MM.1S (cell line): ENCODE measurements around the gene NAT8L.

Source experiments
- DNase-seq: peaks from one replicate; pipeline ENCODE4 v3.0.0-alpha.2; 2015
- H2AFZ ChIP-seq: fragments of 300-600 bp; sonication (generic); 2 replicates; pipeline ENCODE4 v1.6.0; 2016; ENCODE audit warnings: antibody characterized with exemption, low read length
- H3F3A ChIP-seq: fragments of 300-600 bp; sonication (generic); 2 replicates; pipeline ENCODE4 v1.6.1; 2016; ENCODE audit warnings: mild to moderate bottlenecking, antibody characterized with exemption, low read length, moderate library complexity, mixed read lengths; ENCODE audit not compliant: insufficient read depth
- H3K27ac ChIP-seq: fragments of 300-600 bp; sonication (generic); 2 replicates; pipeline ENCODE4 v1.5.1; 2016; ENCODE audit warnings: mild to moderate bottlenecking, low read length
- H3K27me3 ChIP-seq: fragments of 300-600 bp; sonication (generic); replicated peaks from 2 replicates; pipeline ENCODE4 v1.6.0; 2016; ENCODE audit warnings: low read length; ENCODE audit not compliant: insufficient read depth
- H3K36me3 ChIP-seq: fragments of 300-600 bp; sonication (generic); replicated peaks from 2 replicates; pipeline ENCODE4 v1.6.1; 2016; ENCODE audit warnings: mild to moderate bottlenecking, low read length, mixed read lengths; ENCODE audit not compliant: insufficient read depth
- H3K4me1 ChIP-seq: fragments of 300-600 bp; sonication (generic); 2 replicates; pipeline ENCODE4 v1.6.1; 2016; ENCODE audit warnings: low read length, mixed read lengths
- H3K4me2 ChIP-seq: fragments of 300-600 bp; sonication (generic); 2 replicates; pipeline ENCODE4 v1.6.0; 2016; ENCODE audit warnings: low read depth, low read length
- H3K4me3 ChIP-seq: fragments of 300-600 bp; sonication (generic); 2 replicates; pipeline ENCODE4 v1.5.1; 2016; ENCODE audit warnings: low read length, mixed read lengths
- H3K79me2 ChIP-seq: fragments of 300-600 bp; sonication (generic); 2 replicates; pipeline ENCODE4 v1.6.1; 2016; ENCODE audit warnings: mixed run types, low read length, mixed read lengths
- H3K9ac ChIP-seq: fragments of 300-600 bp; sonication (generic); 2 replicates; pipeline ENCODE4 v1.6.1; 2016; ENCODE audit warnings: low read length, mixed read lengths
- H3K9me2 ChIP-seq: fragments of 300-600 bp; sonication (generic); replicated peaks from 2 replicates; pipeline ENCODE4 v1.6.1; 2016; ENCODE audit warnings: mild to moderate bottlenecking, low read length, mixed read lengths; ENCODE audit not compliant: insufficient read depth
- H3K9me3 ChIP-seq: fragments of 300-600 bp; sonication (generic); replicated peaks from 2 replicates; pipeline ENCODE4 v1.6.1; 2016; ENCODE audit warnings: mild to moderate bottlenecking, low read length, mixed read lengths; ENCODE audit not compliant: insufficient read depth
- H4K20me1 ChIP-seq: fragments of 300-600 bp; sonication (generic); 2 replicates; pipeline ENCODE4 v1.6.1; 2016; ENCODE audit warnings: mild to moderate bottlenecking, low read length, moderate library complexity, mixed read lengths; ENCODE audit not compliant: insufficient read depth
- CTCF ChIP-seq: fragments of 300-600 bp; sonication (generic); IDR thresholded peaks from 2 replicates; pipeline ENCODE4 v1.5.1; 2016; ENCODE audit warnings: antibody characterized with exemption, low read length, mixed read lengths
- EZH2 ChIP-seq: fragments of 300-600 bp; sonication (generic); optimal IDR thresholded peaks from 2 replicates; pipeline ENCODE3; 2017; ENCODE audit warnings: low read depth, mild to moderate bottlenecking, antibody characterized with exemption, low read length, mixed read lengths
- EZH2phosphoT487 ChIP-seq: fragments of 300-600 bp; sonication (generic); IDR thresholded peaks from 2 replicates; pipeline ENCODE4 v1.6.1; 2018; ENCODE audit warnings: antibody characterized with exemption, low read length

Gene NAT8L

GRCh38 chr4:2047781-2048581, 11.1 kb upstream of the NAT8L start:
- Histone ChIP-seq H3K4me1 (no peaks in the 10 kb centered on the region), H3K9ac (no peak overlapping the region), H3K4me3 (no peak overlapping the region), H3F3A (no peaks in the 10 kb centered on the region), H3K4me2 (no peak overlapping the region), H3K27ac (no peak overlapping the region), H3K36me3 (no peaks in the 10 kb centered on the region), H3K9me3 (no peaks in the 10 kb centered on the region), H4K20me1 (no peaks in the 10 kb centered on the region), H2AFZ (no peak overlapping the region), H3K9me2 (no peaks in the 10 kb centered on the region), H3K79me2 (no peaks in the 10 kb centered on the region), H3K27me3 (peaks cover 62% of the 10 kb centered on the region)
- TF ChIP-seq EZH2phosphoT487 = no peak
- no peak for TF ChIP-seq EZH2
- TF ChIP-seq CTCF = no peak
- no peak for DNase-seq

GRCh38 chr4:2048831-2049230, 10.3 kb upstream of the NAT8L start:
- H3K4me1 ChIP-seq = no peaks in the 10 kb centered on the region
- no peak overlapping the region for H3K27ac ChIP-seq
- H3K79me2 ChIP-seq = no peaks in the 10 kb centered on the region
- H3K9ac ChIP-seq = no peak overlapping the region
- H3F3A ChIP-seq = no peaks in the 10 kb centered on the region
- no peaks in the 10 kb centered on the region for H3K36me3 ChIP-seq
- H3K4me2 ChIP-seq = no peak overlapping the region
- H3K9me2 ChIP-seq = no peaks in the 10 kb centered on the region
- H2AFZ ChIP-seq = no peak overlapping the region
- no peaks in the 10 kb centered on the region for H4K20me1 ChIP-seq
- DNase-seq = no peak
- no peak overlapping the region for H3K4me3 ChIP-seq
- TF ChIP-seq EZH2 = no peak
- TF ChIP-seq EZH2phosphoT487 = no peak
- TF ChIP-seq CTCF = no peak
- peaks cover 65% of the 10 kb centered on the region for H3K27me3 ChIP-seq
- H3K9me3 ChIP-seq = no peaks in the 10 kb centered on the region

- Histone ChIP-seq H3K79me2 (no peaks in the 10 kb centered on the region), H3K4me2 (no peak overlapping the region), H3K4me3 (no peak overlapping the region), H3K4me1 (no peaks in the 10 kb centered on the region), H3K9me2 (no peaks in the 10 kb centered on the region), H3K27ac (no peak overlapping the region), H3F3A (no peaks in the 10 kb centered on the region), H3K36me3 (no peaks in the 10 kb centered on the region), H3K9me3 (no peaks in the 10 kb centered on the region), H3K9ac (no peak overlapping the region), H3K27me3 (peaks cover 65% of the 10 kb centered on the region), H2AFZ (no peak overlapping the region), H4K20me1 (no peaks in the 10 kb centered on the region)
- DNase-seq = no peak
- TF ChIP-seq CTCF = no peak
- TF ChIP-seq EZH2phosphoT487 = no peak
- TF ChIP-seq EZH2 = no peak
These were observed 9.7 kb upstream of the NAT8L start for GRCh38 chr4:2049381-2049780.
